ENCODE measurements around the gene BMERB1.

DNA sequence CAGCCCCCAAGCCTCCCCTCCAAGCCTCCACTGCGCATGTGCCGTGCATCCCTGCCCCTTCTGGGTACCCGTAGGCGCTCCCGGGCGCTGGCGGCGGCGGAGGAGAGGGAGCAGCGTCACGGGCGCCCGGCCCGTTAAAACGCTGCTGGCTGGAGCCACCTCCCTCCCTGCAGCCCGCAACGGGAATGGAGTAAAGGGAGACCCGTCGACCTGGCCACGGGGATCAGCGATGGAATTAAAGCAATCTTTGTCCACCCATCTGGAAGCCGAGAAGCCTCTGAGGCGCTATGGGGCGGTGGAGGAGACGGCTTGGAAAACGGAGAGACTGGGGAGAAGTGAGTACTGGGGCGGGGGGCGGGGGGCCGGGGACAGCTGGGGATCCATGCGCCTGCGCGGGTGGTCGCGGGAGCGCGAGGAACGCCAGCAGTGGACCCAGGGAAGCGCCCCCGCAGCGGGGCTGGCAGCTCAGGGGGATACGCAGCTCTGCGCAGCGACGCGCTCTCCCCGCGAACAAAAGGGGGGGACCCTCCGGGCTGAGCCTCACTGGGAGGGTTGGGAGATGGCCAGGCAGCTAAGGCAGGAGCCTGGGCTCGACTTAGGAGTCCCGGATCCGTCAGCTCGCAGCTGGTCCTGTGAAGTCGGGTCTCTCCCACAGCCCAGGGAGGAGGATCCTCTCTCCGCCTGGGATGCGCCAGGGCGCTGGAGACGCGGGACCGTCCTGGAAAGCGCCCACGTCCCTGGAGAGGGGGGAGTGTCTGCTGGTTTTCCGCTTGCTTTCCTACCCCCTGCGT is at the start of gene BMERB1:
- TF ChIP-seq, protein P1, sequence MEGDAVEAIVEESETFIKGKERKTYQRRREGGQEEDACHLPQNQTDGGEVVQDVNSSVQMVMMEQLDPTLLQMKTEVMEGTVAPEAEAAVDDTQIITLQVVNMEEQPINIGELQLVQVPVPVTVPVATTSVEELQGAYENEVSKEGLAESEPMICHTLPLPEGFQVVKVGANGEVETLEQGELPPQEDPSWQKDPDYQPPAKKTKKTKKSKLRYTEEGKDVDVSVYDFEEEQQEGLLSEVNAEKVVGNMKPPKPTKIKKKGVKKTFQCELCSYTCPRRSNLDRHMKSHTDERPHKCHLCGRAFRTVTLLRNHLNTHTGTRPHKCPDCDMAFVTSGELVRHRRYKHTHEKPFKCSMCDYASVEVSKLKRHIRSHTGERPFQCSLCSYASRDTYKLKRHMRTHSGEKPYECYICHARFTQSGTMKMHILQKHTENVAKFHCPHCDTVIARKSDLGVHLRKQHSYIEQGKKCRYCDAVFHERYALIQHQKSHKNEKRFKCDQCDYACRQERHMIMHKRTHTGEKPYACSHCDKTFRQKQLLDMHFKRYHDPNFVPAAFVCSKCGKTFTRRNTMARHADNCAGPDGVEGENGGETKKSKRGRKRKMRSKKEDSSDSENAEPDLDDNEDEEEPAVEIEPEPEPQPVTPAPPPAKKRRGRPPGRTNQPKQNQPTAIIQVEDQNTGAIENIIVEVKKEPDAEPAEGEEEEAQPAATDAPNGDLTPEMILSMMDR (IDR thresholded peaks at IDR 0.05): no peak
- TF ChIP-seq, protein P2, sequence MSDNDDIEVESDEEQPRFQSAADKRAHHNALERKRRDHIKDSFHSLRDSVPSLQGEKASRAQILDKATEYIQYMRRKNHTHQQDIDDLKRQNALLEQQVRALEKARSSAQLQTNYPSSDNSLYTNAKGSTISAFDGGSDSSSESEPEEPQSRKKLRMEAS (CRISPR knock-in tag; IDR thresholded peaks at IDR 0.05): no peak
- TF ChIP-seq ZNF232 (CRISPR knock-in tag; IDR thresholded peaks at IDR 0.05) (no peak), IRF2 (CRISPR knock-in tag; IDR thresholded peaks at IDR 0.05; ENCODE audit: borderline replicate concordance, low read depth) (no peak), ZBTB21 (CRISPR knock-in tag; IDR thresholded peaks at IDR 0.05; ENCODE audit: borderline replicate concordance) (no peak)
- TF ChIP-seq, protein P3, sequence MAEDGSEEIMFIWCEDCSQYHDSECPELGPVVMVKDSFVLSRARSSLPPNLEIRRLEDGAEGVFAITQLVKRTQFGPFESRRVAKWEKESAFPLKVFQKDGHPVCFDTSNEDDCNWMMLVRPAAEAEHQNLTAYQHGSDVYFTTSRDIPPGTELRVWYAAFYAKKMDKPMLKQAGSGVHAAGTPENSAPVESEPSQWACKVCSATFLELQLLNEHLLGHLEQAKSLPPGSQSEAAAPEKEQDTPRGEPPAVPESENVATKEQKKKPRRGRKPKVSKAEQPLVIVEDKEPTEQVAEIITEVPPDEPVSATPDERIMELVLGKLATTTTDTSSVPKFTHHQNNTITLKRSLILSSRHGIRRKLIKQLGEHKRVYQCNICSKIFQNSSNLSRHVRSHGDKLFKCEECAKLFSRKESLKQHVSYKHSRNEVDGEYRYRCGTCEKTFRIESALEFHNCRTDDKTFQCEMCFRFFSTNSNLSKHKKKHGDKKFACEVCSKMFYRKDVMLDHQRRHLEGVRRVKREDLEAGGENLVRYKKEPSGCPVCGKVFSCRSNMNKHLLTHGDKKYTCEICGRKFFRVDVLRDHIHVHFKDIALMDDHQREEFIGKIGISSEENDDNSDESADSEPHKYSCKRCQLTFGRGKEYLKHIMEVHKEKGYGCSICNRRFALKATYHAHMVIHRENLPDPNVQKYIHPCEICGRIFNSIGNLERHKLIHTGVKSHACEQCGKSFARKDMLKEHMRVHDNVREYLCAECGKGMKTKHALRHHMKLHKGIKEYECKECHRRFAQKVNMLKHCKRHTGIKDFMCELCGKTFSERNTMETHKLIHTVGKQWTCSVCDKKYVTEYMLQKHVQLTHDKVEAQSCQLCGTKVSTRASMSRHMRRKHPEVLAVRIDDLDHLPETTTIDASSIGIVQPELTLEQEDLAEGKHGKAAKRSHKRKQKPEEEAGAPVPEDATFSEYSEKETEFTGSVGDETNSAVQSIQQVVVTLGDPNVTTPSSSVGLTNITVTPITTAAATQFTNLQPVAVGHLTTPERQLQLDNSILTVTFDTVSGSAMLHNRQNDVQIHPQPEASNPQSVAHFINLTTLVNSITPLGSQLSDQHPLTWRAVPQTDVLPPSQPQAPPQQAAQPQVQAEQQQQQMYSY (CRISPR knock-in tag; IDR thresholded peaks at IDR 0.05): no peak
- TF ChIP-seq, protein P4, sequence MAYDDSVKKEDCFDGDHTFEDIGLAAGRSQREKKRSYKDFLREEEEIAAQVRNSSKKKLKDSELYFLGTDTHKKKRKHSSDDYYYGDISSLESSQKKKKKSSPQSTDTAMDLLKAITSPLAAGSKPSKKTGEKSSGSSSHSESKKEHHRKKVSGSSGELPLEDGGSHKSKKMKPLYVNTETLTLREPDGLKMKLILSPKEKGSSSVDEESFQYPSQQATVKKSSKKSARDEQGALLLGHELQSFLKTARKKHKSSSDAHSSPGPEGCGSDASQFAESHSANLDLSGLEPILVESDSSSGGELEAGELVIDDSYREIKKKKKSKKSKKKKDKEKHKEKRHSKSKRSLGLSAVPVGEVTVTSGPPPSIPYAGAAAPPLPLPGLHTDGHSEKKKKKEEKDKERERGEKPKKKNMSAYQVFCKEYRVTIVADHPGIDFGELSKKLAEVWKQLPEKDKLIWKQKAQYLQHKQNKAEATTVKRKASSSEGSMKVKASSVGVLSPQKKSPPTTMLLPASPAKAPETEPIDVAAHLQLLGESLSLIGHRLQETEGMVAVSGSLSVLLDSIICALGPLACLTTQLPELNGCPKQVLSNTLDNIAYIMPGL (CRISPR knock-in tag; IDR thresholded peaks at IDR 0.05): no peak
- TF ChIP-seq, protein P5, sequence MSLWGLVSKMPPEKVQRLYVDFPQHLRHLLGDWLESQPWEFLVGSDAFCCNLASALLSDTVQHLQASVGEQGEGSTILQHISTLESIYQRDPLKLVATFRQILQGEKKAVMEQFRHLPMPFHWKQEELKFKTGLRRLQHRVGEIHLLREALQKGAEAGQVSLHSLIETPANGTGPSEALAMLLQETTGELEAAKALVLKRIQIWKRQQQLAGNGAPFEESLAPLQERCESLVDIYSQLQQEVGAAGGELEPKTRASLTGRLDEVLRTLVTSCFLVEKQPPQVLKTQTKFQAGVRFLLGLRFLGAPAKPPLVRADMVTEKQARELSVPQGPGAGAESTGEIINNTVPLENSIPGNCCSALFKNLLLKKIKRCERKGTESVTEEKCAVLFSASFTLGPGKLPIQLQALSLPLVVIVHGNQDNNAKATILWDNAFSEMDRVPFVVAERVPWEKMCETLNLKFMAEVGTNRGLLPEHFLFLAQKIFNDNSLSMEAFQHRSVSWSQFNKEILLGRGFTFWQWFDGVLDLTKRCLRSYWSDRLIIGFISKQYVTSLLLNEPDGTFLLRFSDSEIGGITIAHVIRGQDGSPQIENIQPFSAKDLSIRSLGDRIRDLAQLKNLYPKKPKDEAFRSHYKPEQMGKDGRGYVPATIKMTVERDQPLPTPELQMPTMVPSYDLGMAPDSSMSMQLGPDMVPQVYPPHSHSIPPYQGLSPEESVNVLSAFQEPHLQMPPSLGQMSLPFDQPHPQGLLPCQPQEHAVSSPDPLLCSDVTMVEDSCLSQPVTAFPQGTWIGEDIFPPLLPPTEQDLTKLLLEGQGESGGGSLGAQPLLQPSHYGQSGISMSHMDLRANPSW (CRISPR knock-in tag; conservative IDR thresholded peaks at IDR 0.05; ENCODE audit: low read depth): no peak
